HFF-Myc (cell line): ENCODE measurements around the gene UBE4A.

Experiments
- DNase-seq: peaks from one replicate; pipeline ENCODE4 v3.0.0-alpha.2; 2011; ENCODE audit warnings: low read depth; ENCODE audit errors: extremely low read depth
- H3K4me3 ChIP-seq: replicated peaks from 2 replicates; pipeline ENCODE4 v1.5.1; 2011; ENCODE audit warnings: low read depth, mild to moderate bottlenecking, control low read depth, low read length
- TF ChIP-seq, protein P1 (sequence below): IDR thresholded peaks from 2 replicates; pipeline ENCODE4 v1.5.1; 2012; ENCODE audit warnings: mild to moderate bottlenecking, low read depth, low read length, control low read depth; ENCODE audit errors: missing control alignments

Gene UBE4A

DNA sequence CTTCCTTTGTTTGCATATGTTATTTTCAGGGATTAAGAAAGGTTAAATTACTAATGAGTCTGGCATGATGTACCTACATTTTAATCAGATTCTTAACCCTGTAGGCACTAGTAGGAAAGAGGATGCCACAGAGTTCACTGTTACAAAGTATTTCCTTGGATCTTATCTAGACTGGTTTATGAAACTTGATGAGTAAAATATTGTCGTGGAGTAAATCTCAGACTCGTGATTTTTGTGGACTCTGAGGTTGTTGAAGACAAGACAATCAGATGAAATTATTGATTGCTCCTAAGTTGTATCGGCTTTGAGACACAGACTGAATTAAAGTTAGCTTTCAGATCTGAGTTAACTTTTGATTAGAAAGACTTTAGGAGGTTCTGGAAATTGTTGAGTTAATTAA lies 82.9 kb downstream of the UBE4A start:
- DNase-seq: no peak
- H3K4me3 ChIP-seq: no peak overlapping the region
- TF ChIP-seq, protein P1, sequence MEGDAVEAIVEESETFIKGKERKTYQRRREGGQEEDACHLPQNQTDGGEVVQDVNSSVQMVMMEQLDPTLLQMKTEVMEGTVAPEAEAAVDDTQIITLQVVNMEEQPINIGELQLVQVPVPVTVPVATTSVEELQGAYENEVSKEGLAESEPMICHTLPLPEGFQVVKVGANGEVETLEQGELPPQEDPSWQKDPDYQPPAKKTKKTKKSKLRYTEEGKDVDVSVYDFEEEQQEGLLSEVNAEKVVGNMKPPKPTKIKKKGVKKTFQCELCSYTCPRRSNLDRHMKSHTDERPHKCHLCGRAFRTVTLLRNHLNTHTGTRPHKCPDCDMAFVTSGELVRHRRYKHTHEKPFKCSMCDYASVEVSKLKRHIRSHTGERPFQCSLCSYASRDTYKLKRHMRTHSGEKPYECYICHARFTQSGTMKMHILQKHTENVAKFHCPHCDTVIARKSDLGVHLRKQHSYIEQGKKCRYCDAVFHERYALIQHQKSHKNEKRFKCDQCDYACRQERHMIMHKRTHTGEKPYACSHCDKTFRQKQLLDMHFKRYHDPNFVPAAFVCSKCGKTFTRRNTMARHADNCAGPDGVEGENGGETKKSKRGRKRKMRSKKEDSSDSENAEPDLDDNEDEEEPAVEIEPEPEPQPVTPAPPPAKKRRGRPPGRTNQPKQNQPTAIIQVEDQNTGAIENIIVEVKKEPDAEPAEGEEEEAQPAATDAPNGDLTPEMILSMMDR: no peak

DNA sequence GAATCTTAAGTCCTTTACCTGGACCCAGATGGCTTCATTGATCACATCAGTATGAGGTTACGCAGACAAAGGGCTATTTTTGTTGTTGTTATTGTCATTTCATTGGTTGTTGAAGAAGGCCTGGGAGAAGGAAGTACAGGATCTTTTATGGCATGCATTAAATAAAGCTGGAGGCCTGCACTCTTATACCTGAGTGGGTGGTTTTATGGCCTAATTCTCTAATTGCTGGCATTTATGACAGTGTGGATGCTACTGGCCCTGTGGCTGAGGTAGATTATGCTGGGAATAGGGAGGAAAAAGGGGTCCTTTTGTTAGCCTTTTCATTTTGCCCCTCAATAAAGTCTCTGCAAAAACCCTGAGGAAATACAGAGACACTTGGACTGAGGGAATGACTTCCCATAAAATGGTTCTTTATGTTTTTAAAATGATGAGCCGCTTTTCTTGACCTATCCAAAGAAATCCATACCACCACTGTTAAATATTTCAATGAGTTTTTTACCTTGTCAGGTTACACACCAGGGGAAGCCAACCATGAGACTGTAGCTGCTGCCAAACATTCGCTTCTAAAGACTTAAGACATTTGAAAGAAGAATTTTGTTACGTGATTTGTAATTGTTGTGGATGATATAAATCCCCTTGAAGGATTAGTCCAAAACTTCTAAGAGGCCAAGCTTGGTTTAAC lies 83.6 kb downstream of the UBE4A start:
- DNase-seq: no peak
- H3K4me3 ChIP-seq: no peak overlapping the region
- TF ChIP-seq, protein P1: no peak

DNA sequence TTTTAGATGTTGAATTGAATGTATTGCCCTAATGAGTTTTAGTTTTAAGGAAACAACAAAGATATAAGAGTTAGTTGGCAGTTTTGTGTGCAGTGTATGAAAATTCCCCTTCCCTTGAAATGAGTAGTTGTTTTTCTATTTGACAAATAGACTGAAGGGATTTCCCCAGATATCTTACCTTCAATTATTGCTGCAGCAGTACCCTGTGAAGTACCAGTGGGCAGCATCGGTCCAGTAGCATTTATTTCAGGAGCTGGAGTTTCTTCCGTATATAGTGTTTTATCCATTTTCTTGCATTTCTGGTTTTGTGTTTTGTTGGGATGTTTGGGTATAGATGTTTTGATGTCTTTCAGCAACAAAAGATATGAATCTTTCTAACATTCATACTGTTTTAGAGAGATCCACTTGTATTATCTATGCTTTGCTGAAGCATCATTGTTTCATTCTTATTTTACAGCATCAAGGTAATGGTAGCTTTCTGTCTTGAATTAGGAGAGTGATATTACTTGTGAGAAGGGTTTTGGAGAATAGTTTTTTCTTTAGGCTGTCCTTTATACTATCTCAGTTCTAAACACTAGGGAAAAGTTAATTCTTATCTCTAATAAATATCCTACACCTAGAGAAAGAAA lies 84.3 kb downstream of the UBE4A start:
- no peak overlapping the region for H3K4me3 ChIP-seq
- DNase-seq: no peak
- TF ChIP-seq, protein P1: no peak

DNA sequence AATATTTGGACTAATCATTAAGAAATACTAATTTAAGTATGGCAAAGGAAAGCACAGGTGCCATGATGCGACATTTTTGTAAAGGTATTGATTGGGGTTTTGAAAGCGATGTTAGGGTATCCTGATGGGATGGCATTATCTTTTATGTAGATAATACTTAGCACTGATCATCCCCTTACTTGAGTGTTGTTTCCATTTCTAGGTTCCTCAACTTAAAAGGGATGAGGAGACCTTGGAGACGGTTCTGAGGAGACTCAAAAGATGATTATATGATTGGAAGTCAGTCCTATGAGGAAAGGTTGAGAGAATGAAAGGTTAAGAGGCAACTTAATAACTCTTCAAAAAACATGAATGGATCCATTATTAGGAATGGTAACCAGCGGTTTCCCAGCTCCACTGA lies 88.0 kb downstream of the UBE4A start:
- TF ChIP-seq, protein P1: no peak
- no peak overlapping the region for H3K4me3 ChIP-seq
- no peak for DNase-seq

DNA sequence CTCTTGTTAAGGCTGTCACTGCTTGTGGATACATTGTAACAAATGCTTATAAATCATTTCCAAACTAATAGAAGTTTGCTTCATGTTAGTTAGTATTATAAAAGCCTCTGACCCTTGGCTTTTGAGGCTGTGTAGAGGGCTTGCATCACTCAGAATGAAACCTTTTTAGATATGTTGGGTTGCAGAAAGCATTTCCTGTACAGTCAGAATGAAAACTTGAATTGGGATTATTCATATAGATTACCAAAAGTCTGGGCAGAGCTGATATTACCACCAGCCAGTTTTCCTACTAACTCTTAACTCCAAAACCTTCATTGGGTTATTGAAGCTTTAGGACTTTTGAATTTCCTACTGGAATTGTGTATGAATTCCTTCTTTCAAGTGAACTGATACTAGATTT lies 88.9 kb downstream of the UBE4A start:
- TF ChIP-seq, protein P1: no peak
- DNase-seq: no peak
- H3K4me3 ChIP-seq: no peak overlapping the region
